Midbrain (tissue), 1 donor: ENCODE measurements around the gene PRSS38.

ENCODE experiments used
- DNase-seq: peaks from one replicate; lab custom pipeline; 2025; lab: John Stamatoyannopoulos, UW

PRSS38 gene

DNA sequence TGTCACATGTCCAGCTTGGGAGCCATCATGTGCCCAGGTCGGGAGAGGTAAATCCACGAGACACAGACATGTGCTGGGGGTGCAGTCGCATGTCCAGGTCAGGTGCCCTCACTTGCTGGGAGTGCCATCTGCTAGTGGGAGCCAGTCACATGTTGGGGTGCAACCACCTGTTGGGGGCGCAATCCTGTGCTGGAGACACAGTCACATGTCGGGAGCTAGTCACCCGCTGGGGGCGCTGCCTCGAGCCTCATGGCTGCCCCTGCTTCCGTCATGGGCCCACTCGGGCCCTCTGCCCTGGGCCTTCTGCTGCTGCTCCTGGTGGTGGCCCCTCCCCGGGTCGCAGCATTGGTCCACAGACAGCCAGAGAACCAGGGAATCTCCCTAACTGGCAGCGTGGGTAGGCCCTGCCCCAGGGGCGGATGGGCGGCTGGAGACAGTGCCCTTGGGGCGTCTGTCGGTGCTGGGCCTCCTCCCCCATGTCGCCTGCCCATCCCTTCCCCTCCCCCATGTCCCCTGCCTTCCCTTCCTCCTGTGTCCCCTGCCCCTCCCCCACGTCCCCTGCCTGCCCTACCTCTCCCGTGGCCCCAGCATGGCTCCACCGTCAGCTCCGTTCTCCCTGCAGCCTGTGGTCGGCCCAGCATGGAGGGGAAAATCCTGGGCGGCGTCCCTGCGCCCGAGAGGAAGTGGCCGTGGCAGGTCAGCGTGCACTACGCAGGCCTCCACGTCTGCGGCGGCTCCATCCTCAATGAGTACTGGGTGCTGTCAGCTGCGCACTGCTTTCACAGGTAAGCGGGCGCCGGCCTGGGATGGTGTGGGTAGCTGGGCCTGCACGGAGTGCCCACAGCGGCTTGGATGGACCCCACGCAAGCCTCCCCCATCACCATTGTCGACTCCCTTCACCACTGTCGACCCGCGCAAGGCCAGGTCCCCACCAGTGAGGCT lies at the start of gene PRSS38:
Gene PRSS38, plus strand, starts transcription at position 208 of the 942 bp plus-strand sequence. Its CDS starts 42 bp downstream, at position 250.
- no peak for DNase-seq

DNA sequence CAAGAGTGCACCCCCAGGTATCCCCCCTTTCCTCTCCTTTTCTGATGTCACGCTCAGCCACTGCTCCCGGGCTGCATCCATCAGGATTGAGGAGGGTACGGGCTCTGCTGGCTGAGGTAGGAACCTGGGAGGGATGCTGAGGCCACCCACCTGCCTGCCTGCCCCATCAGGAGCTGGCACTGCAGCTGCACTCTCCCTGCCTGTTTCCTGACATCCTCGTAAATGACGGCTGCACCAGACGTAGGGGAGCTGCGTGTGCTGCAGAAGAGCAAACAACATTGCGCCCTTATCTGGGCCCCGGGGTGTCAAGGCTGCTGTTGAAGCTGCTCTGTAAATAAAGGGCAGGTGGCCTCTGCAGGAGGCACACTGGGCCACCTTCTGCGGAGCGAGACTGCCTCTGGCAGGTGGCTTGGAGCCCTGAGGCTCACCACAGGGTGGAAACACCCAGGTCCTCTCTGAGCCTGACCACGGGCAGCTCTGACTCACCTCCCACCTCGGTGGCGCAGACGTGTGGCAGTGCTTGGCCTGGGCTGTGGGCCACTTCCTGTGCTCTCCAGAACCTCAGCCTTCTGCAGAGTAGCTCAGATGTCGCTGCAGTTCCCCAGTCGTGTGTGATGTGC lies 49.4 kb upstream of the PRSS38 start:
- no peak for DNase-seq

DNA sequence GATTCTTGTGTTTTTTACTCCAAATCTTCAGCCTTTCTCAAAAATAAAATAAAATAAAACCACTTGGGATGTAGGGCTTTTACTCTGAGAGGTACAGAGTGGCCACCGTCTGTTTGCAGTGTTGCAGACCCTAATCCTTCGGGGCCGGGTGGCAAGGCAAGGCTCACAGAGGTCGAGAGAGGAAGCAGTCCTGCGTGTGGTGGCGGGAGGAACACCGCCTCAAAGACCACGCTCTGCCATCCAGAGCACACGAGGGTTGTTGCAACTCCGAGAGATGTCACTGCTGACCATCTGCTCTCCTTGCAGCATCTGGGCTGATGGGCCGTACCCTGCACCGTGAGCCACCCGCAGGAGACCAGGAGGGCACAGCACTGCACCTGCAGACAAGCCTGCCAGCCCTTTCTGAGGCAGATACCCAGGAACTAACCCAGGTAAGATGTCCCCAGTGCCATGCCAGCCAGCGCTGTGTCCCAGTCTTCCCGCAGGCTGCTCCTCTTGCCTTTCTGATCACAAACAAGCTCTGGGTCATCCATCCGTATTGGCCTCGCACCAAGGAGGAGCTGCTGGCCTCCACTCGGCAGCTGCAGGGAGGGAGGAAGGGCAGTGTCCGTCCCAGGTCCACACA lies 48.7 kb upstream of the PRSS38 start:
- DNase-seq = no peak

DNA sequence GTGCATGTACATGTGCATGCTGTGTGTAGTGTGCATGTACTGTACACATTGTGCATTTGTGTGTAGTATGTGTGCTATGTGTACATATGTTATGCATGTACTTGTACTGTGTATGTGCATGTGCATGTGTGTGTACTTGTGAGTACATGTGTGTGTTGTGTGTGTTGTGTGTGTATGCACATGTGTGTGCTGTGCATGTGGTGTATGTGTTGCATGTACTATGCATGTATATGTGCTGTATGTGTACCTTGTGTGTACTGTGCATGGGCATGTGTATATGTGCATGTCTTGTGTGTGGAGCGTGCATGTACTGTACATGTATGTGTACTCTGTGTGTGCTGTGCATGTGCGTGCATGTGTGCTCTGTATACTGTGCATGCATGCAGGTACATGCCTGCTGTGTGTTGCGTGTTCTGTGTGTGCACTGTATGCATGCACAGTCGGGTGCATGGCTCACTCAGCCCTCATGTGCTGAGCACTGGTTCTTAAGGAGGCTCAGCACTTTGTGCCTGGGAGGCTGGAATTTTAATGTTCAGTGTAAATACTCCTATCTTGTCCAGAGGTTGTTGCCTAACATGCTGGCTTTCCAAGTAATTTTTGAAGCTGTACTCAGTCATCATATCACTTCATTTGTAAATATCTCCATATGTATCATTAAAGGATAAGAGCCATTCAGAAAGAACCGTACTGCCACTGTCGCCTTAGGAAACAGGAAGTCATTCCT lies 47.9 kb upstream of the PRSS38 start:
- DNase-seq = no peak

GRCh38 chr1:227768125-227768439 lies 47.4 kb upstream of the PRSS38 start:
- DNase-seq = no peak

- DNase-seq = no peak
These were observed 46.8 kb upstream of the PRSS38 start for GRCh38 chr1:227768640-227769039.

DNA sequence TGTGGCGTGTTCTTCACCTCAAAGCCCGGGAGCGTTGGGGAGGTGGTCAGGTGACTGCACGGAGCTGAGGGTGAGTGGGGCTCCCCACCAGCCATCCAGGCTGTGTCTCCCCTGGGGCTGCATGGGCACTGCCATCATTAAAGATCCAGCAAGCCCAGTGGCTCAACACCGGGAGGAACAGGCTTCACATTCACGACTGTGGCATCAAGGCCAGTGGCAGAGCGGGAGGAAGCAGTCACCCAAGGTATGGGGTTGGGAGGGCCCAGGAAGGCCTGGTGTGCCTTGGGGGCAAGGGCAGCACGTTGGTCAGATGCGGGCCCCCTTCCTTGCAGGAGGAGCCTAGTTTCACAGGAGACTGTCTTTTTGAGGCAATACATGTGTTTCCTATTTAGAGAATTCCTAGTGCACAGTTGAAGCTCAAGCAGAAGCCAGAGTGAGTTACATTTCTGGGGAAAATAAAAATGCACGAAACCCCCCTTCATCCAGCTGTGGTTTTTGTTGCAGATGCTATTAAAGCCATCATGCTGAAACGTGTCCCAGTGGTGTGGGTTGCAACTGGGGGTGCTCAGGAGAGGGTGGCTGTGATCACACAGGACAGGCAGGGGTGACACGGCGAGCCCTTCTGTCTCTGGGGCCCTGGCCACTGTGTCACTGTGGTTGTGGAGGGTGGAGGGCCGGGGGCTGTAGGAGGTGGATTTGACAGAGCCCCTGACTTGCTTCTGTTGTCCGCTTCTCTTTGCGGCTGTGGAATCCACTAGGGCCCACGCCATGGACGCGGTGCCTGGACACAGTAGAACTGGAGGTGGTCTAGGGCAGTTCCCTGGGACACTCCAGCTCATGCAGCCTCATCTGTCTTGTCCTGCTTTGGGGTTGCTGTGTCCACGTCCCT lies 46.2 kb upstream of the PRSS38 start:
- DNase-seq = no peak

- DNase-seq = no peak
These were observed 45.5 kb upstream of the PRSS38 start for GRCh38 chr1:227769936-227770494.

DNA sequence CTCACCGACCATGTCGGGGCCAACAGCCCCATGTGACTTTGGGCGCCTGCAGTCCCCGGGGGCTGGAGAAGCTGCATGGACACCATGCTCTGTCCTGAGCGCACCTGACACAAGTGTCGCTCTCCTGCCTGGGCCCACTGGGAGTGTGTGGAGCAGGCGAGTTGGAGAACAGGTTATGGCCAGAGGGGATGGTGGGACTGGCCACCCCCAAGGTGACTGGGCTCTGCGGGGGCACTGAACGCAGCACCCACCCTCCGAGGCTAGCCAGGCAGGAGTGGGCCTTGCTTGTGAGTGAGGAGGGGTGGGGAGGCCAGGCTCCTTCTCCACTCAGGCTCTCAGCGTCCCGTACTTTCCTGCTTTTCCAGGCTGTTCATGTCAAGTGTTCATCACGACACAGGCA lies 44.7 kb upstream of the PRSS38 start:
- no peak for DNase-seq

- no peak for DNase-seq
These were observed 44.1 kb upstream of the PRSS38 start for GRCh38 chr1:227771326-227771725.

GRCh38 chr1:227771771-227772170 lies 43.7 kb upstream of the PRSS38 start:
- DNase-seq = no peak

- DNase-seq = no peak
These were observed 41.9 kb upstream of the PRSS38 start for GRCh38 chr1:227773558-227773957.

DNA sequence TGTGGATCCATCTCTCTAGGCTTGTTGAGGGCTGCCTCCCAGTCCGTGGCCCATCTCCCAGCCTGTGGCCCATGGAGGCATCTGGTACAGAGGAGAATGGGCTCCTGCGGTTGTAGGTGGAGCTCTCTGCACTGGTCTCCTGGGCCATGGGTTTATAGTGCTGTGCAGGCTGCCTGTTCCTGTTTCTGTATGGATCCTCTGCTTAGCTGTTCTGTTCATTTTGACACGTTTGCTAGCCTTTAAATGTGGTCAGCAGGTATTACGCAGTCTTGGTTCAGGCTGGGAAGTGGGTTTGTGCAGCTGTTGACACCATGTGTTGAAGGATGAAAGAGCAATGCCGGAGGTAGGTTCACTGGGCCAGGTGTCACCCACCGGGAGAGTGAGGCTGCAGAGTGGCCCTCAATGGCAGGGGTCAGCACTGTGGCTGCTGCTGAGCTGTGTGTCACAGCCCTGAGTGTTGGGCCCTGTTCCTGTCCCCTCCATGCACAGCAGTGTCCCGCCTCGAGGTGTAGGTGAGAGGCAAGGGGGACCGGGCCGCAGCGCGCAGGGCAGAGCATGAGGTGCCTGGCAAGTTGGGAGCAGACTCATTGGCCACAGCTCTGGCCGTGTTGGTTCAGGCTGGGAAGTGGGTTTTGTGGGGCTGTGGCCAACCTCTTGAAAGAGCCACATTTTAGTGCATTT lies 41.3 kb upstream of the PRSS38 start:
- DNase-seq = no peak

- DNase-seq = no peak
These were observed 40.4 kb upstream of the PRSS38 start for GRCh38 chr1:227774821-227775661.

DNA sequence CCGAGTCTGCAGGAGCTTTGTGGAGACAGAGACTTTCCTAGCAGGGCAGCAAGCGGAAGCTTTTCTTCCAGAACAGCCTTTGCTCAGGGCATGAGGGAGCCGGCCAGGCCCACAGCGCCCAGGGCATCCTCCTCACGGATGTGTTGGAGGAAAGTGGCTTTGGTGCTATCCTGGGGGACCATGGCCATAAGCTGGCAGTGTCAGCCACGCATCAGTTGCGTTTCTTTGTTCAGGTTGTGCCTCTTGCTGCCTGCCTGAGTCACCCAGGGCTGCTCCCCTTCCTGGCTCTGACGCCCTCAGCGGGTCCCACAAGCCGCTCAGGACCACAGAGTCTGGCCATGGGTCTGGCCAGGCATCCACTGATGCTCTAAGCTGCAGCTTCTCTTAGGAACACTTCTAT lies 39.6 kb upstream of the PRSS38 start:
- DNase-seq = no peak

GRCh38 chr1:227776331-227776771 lies 39.1 kb upstream of the PRSS38 start:
- DNase-seq = no peak

GRCh38 chr1:227777156-227777555 lies 38.3 kb upstream of the PRSS38 start:
- DNase-seq = no peak

DNA sequence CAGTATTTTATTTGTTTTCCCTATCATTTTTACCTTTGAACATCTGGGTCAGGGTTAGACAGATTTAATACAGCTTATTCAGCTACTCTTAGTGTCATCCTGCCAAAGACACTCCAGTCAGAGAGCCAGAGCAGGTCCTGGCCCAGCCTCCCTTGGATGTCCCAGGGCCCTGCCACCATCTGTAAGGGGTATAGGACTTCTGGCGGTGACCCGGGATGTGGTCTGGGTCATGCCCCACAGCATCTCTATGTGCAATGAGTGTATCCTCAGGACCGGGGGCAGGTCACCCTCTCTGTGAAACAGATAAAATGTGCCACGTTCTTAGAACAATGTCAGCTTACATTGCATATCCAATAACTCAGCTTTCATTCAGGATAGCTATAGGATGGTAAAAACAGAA lies 37.8 kb upstream of the PRSS38 start:
- DNase-seq = no peak

GRCh38 chr1:227778401-227778947 lies 37.0 kb upstream of the PRSS38 start:
- DNase-seq = no peak
